Choroid plexus epithelial cell (primary cell): ENCODE data around the gene LHFPL6.
A peak's percentile ranks its signal among the peaks of the same experiment; 100 is the strongest.

ENCODE experiments used
- DNase-seq: peaks from one replicate; pipeline ENCODE4 v3.0.0-alpha.2; 2010; ENCODE audit warnings: low read depth
- H3K4me3 ChIP-seq: 2 replicates; pipeline ENCODE4 v1.5.1; 2011; ENCODE audit warnings: low read depth, mild to moderate bottlenecking, control low read depth, low read length, moderate library complexity
- TF ChIP-seq, protein P1 (sequence below): conservative IDR thresholded peaks from 2 replicates; pipeline ENCODE4 v1.5.1; 2011; ENCODE audit warnings: low read depth, mild to moderate bottlenecking, control low read depth, inconsistent platforms, low read length, moderate library complexity

LHFPL6 gene

DNA sequence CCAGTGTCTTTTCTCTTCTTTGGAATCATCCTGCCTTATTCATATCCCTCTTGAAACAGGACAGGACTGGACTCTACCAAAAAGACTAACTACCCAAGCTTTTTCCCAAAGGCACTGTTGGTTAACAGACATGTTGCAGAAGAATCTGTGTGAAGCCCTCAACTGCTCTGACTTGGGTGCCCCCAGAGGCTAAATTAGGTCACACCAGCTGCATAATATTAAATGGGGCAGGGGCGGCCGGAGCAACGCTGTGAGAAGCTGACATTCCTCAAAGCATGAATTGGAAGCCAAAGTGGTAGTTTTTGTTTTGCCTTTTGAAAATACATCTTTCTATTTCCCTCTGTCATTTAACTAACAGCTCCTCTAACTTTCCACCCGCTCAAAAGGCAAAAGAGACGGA, 185.9 kb downstream of the LHFPL6 start:
- DNase-seq: no peak
- H3K4me3 ChIP-seq: no peak overlapping the region
- TF ChIP-seq, protein P1, sequence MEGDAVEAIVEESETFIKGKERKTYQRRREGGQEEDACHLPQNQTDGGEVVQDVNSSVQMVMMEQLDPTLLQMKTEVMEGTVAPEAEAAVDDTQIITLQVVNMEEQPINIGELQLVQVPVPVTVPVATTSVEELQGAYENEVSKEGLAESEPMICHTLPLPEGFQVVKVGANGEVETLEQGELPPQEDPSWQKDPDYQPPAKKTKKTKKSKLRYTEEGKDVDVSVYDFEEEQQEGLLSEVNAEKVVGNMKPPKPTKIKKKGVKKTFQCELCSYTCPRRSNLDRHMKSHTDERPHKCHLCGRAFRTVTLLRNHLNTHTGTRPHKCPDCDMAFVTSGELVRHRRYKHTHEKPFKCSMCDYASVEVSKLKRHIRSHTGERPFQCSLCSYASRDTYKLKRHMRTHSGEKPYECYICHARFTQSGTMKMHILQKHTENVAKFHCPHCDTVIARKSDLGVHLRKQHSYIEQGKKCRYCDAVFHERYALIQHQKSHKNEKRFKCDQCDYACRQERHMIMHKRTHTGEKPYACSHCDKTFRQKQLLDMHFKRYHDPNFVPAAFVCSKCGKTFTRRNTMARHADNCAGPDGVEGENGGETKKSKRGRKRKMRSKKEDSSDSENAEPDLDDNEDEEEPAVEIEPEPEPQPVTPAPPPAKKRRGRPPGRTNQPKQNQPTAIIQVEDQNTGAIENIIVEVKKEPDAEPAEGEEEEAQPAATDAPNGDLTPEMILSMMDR: peak; percentile 32

DNA sequence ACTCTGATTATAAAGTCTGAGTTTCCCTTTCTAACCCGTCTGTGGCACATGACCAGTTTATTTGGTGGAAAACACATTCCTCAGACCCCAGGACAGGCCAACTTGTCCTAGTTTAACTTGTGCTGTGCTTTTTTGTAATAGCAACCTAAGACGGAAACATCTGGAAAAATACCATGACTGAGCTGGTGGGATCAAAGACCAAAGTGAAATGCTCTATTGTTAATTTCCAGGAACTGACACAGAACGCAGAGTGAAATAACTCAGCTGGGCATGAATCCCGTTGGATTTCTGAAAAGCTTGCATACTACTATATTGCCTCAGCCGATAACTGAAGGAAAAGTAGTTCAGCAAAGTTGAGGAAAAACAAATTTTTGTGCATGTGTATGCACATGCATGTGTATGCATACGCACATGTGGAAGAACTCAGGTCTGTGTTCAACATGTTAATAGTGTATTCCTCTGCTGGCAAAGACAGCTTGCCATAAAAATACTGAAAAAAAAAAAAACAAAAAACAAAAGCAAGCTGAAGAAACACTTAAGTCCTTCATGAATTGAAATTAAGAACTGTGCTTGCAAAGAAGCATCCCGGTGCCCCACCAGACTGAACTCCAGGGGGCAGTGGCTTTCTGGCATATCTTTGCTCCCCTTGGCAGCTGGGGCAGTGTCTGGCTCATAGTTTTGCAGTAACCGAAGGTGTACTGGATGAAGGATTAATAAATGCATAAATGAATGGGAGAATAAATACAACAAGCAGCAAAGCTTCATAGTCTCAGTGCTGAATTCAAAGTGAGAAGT, 187.8 kb downstream of the LHFPL6 start:
- DNase-seq: peak; percentile 81
- TF ChIP-seq, protein P1: peak; percentile 72
- H3K4me3 ChIP-seq: no peak overlapping the region

DNA sequence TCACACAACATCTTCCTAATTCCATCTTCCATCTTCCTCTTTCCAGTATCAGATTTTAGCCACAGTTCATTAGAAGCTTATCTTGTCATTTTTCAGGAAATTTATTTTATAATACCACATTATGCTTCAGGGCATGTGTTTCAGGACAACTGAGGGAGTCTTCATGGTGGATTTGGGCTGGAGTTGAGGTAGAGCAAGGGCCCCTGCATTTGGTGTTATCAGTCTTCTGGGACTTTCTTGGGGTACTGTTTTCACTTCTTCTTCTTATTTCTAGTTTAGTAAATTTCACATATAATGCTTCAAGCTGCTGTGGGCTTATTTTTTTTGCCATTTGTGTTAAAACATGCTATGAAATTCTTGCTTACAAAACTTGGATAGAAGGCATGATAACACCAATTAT, 188.7 kb downstream of the LHFPL6 start:
- TF ChIP-seq, protein P1: no peak
- DNase-seq: no peak
- no peak overlapping the region for H3K4me3 ChIP-seq

DNA sequence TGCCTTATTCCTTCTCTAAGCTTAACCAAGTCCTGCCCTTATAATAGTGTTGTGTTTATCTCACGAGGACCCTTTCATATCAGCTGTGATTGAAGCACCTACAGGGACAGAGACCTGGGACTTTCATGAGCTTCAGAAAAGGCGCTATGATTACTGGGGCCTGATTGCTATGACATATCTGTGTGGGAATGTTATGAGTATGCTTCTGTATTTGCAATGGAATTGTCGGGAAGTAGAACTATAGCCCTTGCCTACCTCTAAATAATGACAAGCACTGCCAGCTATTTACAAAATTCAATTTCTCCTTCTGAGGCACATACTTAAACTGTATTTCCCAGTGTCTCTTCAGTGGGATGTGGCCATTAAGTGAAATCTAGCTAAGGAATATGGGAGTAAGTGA, 191.5 kb downstream of the LHFPL6 start:
- TF ChIP-seq, protein P1: no peak

DNA sequence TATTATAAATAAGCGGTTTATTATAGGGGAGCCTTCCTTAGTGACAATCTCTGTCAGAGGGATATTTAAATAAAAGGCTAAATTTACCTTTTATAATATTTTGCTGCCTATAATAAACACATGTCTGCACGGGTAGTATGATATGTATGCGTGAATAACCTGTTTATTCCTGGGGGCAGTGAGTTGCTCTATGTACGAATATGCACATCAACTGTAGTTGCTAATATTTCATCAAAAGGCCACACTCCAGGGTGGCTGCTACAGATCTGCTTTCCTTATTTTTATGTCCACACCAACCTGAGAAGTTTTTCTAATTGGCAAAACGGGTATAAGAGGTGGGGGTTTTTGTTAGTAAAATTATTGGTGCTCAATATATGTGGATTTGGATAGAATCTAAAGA, 192.0 kb downstream of the LHFPL6 start:
- no peak overlapping the region for H3K4me3 ChIP-seq
- DNase-seq: no peak
- TF ChIP-seq, protein P1: no peak

More for the DNA sequence above, 191.5 kb downstream of the LHFPL6 start:
- peak; percentile 36 for DNase-seq
- no peak overlapping the region for H3K4me3 ChIP-seq

DNA sequence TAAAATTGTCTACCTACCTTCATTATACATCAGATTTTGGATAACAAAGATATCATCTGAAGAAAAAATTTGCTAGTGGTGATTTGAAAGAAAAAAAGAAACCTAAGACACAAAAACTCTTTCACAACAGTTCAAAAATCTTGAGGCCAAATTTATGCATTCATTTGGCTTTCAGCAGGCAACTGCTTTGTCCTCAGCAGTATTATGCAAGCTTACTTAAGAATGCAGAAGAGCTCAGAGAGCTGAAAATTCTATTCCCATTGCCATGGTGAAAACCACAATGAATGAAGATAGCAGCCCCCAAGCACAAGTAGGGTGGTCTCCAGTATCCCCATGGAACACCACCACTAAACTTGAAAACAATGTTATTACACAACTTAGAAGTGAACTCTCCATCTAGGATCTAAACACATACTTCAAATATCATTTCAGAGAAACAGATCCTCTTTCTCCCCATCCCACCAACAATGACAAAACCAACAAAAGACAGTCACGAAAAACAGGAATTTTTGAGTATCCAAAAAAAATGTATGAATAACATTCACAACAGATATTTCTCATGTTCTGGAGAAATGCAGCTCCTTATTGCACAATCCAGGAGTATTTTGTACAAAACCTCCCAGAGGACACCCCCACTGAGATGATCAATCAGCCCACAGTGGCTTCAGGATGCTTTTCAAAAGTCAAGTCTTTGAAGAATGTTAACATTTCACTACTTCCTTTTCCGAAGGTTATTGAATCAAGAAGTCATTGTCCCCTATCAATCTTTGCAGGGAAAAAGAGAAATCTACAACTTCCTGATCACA, 192.7 kb downstream of the LHFPL6 start:
- no peak overlapping the region for H3K4me3 ChIP-seq
- TF ChIP-seq, protein P1: no peak
- peak; percentile 93 for DNase-seq
